ENCODE measurements around the gene ARHGAP18.

ARHGAP18 gene

DNA sequence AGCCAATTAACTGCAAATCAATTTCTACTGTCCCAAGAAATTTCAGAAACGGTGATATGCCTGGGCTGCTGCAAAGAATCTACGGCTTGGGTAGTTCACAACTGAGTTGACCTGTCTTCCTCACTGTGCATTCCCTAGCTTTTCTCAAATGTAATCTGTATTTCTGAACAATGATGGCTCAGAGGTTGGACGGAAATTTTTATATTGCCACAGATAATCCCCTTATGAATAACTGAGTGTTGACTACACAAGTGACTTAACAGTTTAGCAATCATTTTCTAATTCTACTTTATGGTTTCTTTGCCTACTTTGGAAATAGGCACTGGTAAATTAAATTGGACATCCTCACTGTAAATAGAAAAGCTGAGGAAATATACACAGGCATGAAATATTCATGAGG is 94.5 kb downstream of the ARHGAP18 start:
- ChIA-PET POLR2A (no interaction called here), CTCF (interaction anchor here (0.7 to 1.0 kb wide), 2 partner anchors 16 to 73 kb away, joined by 3 to 5 read pairs; no protein-coding TSS in a partner anchor)
- Histone ChIP-seq H3K4me3 (ENCODE audit: control insufficient read depth in 1 of 7, extremely low read depth in 1 of 7, insufficient read depth in 4 of 7, low read depth in 2 of 7, low read length in 6 of 7) (no peak overlapping the region), H3K4me1 (ENCODE audit: control extremely low read depth in 1 of 4, control insufficient read depth in 4 of 4, insufficient read depth in 4 of 4, low read length in 3 of 4) (no peaks in the 10 kb centered on the region), H3K27me3 (replicated peaks in 2 of 5; ENCODE audit: control insufficient read depth in 4 of 5, insufficient read depth in 5 of 5, low read length in 4 of 5) (no peaks in the 10 kb centered on the region), H3K36me3 (ENCODE audit: control insufficient read depth in 4 of 4, insufficient read depth in 4 of 4, low read length in 3 of 4) (peaks cover 0 to 5% (median under 1%) of the 10 kb centered on the region in 4 experiments), H3K9me3 (ENCODE audit: control extremely low read depth in 1 of 5, control insufficient read depth in 4 of 5, insufficient read depth in 2 of 5, low read depth in 1 of 5, low read length in 4 of 5) (no peaks in the 10 kb centered on the region), H3K27ac (ENCODE audit: insufficient read depth in 1 of 2, low read depth in 1 of 2, low read length in 2 of 2, poor library complexity in 1 of 2, severe bottlenecking in 2 of 2) (no peak overlapping the region)
- WGBS (ENCODE audit: insufficient coverage) = 100% methylated on average over 1 of the region's 3 CpGs
- DNase-seq = no peak

DNA sequence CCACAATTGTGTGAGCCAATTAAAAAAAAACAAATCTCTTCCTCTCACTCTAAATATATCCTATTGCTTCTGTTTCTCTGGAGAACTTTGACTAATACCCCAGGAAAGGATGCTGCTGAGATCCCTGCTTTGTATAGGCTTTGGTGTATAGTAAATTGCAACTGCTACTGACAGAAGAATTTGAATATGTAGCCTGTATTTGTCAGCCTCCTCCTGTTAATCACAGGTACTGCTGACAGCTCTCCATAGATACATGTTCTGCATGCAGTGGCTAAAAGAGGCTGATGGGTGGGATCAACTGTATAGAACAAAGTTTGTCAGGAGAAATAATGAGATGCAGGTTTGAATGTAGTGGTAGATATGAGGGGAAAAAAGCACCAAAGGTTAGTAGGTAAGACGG is 95.0 kb downstream of the ARHGAP18 start:
- DNase-seq = no peak
- POLR2A ChIA-PET = no interaction called here
- no peak overlapping the region for H3K27ac ChIP-seq (ENCODE audit: insufficient read depth in 1 of 2, low read depth in 1 of 2, low read length in 2 of 2, poor library complexity in 1 of 2, severe bottlenecking in 2 of 2)
- H3K27me3 ChIP-seq (replicated peaks in 2 of 5; ENCODE audit: control insufficient read depth in 4 of 5, insufficient read depth in 5 of 5, low read length in 4 of 5) = no peaks in the 10 kb centered on the region
- H3K4me3 ChIP-seq (ENCODE audit: control insufficient read depth in 1 of 7, extremely low read depth in 1 of 7, insufficient read depth in 4 of 7, low read depth in 2 of 7, low read length in 6 of 7) = no peak overlapping the region
- 100% methylated on average over 1 of the region's 1 CpG for WGBS (ENCODE audit: insufficient coverage)
- CTCF ChIA-PET = interaction anchor here (1.0 to 2.8 kb wide), 2 partner anchors 15 to 16 kb away, joined by 5 to 7 read pairs; no protein-coding TSS in a partner anchor
- H3K9me3 ChIP-seq (ENCODE audit: control extremely low read depth in 1 of 5, control insufficient read depth in 4 of 5, insufficient read depth in 2 of 5, low read depth in 1 of 5, low read length in 4 of 5) = no peaks in the 10 kb centered on the region
- H3K4me1 ChIP-seq (ENCODE audit: control extremely low read depth in 1 of 4, control insufficient read depth in 4 of 4, insufficient read depth in 4 of 4, low read length in 3 of 4) = no peaks in the 10 kb centered on the region
- peaks cover 0 to 8% (median under 1%) of the 10 kb centered on the region in 4 experiments for H3K36me3 ChIP-seq (ENCODE audit: control insufficient read depth in 4 of 4, insufficient read depth in 4 of 4, low read length in 3 of 4)

DNA sequence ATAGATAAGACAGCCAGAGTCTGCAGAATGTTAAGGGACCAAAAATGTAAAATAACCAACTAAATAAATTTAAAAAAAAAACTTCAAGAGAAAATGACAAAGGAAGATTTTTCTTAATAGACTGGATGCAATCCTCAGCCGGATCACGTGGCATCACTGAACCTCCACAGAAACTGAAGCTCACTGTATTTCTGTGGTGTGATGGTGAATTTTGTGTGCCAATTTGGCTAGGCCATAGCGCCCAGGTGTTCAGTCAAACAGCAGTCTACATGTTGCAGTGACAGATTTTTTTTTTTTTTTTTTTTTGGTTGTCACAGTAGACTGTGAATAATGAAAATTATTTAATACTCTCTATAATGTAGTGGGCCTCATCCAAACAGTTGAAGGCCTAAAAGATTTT is 95.5 kb downstream of the ARHGAP18 start:
- POLR2A ChIA-PET = no interaction called here
- H3K36me3 ChIP-seq (ENCODE audit: control insufficient read depth in 4 of 4, insufficient read depth in 4 of 4, low read length in 3 of 4) = peaks cover 0 to 13% (median under 1%) of the 10 kb centered on the region in 4 experiments
- H3K4me1 ChIP-seq (ENCODE audit: control extremely low read depth in 1 of 4, control insufficient read depth in 4 of 4, insufficient read depth in 4 of 4, low read length in 3 of 4) = no peaks in the 10 kb centered on the region
- no peak overlapping the region for H3K4me3 ChIP-seq (ENCODE audit: control insufficient read depth in 1 of 7, extremely low read depth in 1 of 7, insufficient read depth in 4 of 7, low read depth in 2 of 7, low read length in 6 of 7)
- H3K27me3 ChIP-seq (replicated peaks in 2 of 5; ENCODE audit: control insufficient read depth in 4 of 5, insufficient read depth in 5 of 5, low read length in 4 of 5) = no peaks in the 10 kb centered on the region
- 95% methylated on average over 2 of the region's 3 CpGs for WGBS (ENCODE audit: insufficient coverage)
- no peaks in the 10 kb centered on the region for H3K9me3 ChIP-seq (ENCODE audit: control extremely low read depth in 1 of 5, control insufficient read depth in 4 of 5, insufficient read depth in 2 of 5, low read depth in 1 of 5, low read length in 4 of 5)
- no peak for DNase-seq
- CTCF ChIA-PET = interaction anchor here (0.6 to 2.8 kb wide), 3 partner anchors 9 to 39 kb away, joined by 3 to 7 read pairs (median 5); no protein-coding TSS in a partner anchor
- no peak overlapping the region for H3K27ac ChIP-seq (ENCODE audit: insufficient read depth in 1 of 2, low read depth in 1 of 2, low read length in 2 of 2, poor library complexity in 1 of 2, severe bottlenecking in 2 of 2)

DNA sequence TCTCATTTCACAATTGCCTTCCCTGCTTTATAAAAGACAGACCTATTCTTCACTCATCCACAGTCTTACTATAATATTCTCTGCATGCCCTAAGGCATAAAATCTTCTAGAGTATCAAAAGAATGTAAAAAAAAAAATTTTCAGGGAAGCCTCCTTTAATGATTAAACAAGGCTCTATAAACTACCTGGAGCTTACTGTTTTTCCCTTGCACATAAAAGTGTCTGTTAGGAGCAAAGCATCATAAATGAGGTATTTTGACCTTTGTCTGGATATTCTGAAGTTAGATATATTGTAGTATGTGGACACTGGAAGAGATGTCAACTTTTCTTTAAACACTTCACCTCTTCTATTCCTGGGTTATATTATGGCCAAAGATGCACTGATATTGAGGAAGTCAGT is 97.5 kb downstream of the ARHGAP18 start:
- Histone ChIP-seq H3K27me3 (replicated peaks in 2 of 5; ENCODE audit: control insufficient read depth in 4 of 5, insufficient read depth in 5 of 5, low read length in 4 of 5) (no peaks in the 10 kb centered on the region), H3K36me3 (ENCODE audit: control insufficient read depth in 4 of 4, insufficient read depth in 4 of 4, low read length in 3 of 4) (peaks cover 0 to 16% (median under 1%) of the 10 kb centered on the region in 4 experiments), H3K4me3 (ENCODE audit: control insufficient read depth in 1 of 7, extremely low read depth in 1 of 7, insufficient read depth in 4 of 7, low read depth in 2 of 7, low read length in 6 of 7) (no peak overlapping the region), H3K27ac (ENCODE audit: insufficient read depth in 1 of 2, low read depth in 1 of 2, low read length in 2 of 2, poor library complexity in 1 of 2, severe bottlenecking in 2 of 2) (no peak overlapping the region), H3K4me1 (ENCODE audit: control extremely low read depth in 1 of 4, control insufficient read depth in 4 of 4, insufficient read depth in 4 of 4, low read length in 3 of 4) (no peaks in the 10 kb centered on the region), H3K9me3 (ENCODE audit: control extremely low read depth in 1 of 5, control insufficient read depth in 4 of 5, insufficient read depth in 2 of 5, low read depth in 1 of 5, low read length in 4 of 5) (no peaks in the 10 kb centered on the region)
- no peak for DNase-seq
- CTCF ChIA-PET = interaction anchor here (0.6 to 2.8 kb wide), 2 partner anchors 14 to 58 kb away, joined by 3 to 7 read pairs; no protein-coding TSS in a partner anchor
- POLR2A ChIA-PET = no interaction called here

DNA sequence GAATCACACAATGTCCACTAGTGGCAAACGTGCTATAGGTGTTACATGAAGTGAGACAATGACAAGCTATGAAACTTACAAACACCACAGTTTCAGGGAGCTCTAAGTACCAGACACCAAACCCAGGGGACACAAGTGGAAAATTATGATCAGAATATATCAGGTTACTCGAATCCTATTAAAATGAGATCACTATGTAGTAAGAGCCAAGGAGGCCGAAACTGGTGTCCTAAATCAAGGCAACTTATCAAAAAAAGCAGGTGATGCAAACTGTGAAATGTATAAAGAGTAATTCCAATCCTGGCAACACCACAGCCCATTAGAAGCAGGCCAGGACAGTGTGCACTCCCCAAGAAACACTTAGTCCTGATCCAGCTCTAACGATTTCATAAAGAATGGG is 100.3 kb downstream of the ARHGAP18 start:
- no peak overlapping the region for H3K27ac ChIP-seq (ENCODE audit: insufficient read depth in 1 of 2, low read depth in 1 of 2, low read length in 2 of 2, poor library complexity in 1 of 2, severe bottlenecking in 2 of 2)
- DNase-seq = no peak
- peaks cover 0 to 4% (median 0%) of the 10 kb centered on the region in 4 experiments for H3K4me1 ChIP-seq (ENCODE audit: control extremely low read depth in 1 of 4, control insufficient read depth in 4 of 4, insufficient read depth in 4 of 4, low read length in 3 of 4)
- WGBS (ENCODE audit: insufficient coverage) = 100% methylated on average over 2 of the region's 4 CpGs
- H3K9me3 ChIP-seq (ENCODE audit: control extremely low read depth in 1 of 5, control insufficient read depth in 4 of 5, insufficient read depth in 2 of 5, low read depth in 1 of 5, low read length in 4 of 5) = no peaks in the 10 kb centered on the region
- POLR2A ChIA-PET = no interaction called here
- CTCF ChIA-PET = interaction anchor here (0.6 to 1.2 kb wide), 5 partner anchors 11 to 148 kb away, joined by 3 read pairs; no protein-coding TSS in a partner anchor
- H3K27me3 ChIP-seq (replicated peaks in 2 of 5; ENCODE audit: control insufficient read depth in 4 of 5, insufficient read depth in 5 of 5, low read length in 4 of 5) = no peaks in the 10 kb centered on the region
- H3K4me3 ChIP-seq (ENCODE audit: control insufficient read depth in 1 of 7, extremely low read depth in 1 of 7, insufficient read depth in 4 of 7, low read depth in 2 of 7, low read length in 6 of 7) = no peak overlapping the region
- H3K36me3 ChIP-seq (ENCODE audit: control insufficient read depth in 4 of 4, insufficient read depth in 4 of 4, low read length in 3 of 4) = peaks cover 0 to 14% (median 0%) of the 10 kb centered on the region in 4 experiments

DNA sequence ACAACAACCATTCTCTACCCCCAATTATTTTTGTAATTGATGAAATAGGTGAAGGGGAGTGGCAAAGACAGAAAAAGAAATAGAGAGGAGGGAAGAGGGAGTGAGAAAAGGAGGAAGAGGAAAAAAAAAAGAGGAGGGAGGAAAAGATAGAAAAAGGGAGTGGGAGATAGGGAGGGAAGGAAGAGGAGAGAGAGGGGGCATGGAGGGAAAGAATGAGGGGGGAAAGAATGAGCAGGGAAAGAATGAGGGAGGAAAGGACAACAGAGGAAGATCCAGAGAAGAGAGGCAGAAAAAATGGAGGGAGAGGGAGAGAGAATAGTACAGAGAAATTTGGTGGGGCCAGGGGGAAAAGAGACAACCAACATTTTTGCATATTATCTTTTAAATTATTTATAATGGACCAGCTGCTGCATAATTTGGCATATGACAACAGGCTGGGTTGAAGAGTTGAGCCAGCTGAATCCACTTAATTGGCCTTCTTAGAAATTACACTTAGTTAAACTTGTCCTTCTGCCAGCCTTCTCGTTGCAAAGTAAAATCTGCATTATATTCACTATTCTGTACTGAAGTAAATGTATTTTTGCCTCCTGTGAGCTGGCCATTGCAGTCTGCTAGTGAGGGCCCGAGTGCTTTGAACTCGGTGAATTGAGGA is 101.0 kb downstream of the ARHGAP18 start:
- peaks cover 0 to 14% (median 0%) of the 10 kb centered on the region in 4 experiments for H3K36me3 ChIP-seq (ENCODE audit: control insufficient read depth in 4 of 4, insufficient read depth in 4 of 4, low read length in 3 of 4)
- H3K9me3 ChIP-seq (ENCODE audit: control extremely low read depth in 1 of 5, control insufficient read depth in 4 of 5, insufficient read depth in 2 of 5, low read depth in 1 of 5, low read length in 4 of 5) = no peaks in the 10 kb centered on the region
- ChIA-PET CTCF (interaction anchor here (1.0 to 1.1 kb wide), 2 partner anchors 21 to 148 kb away, joined by 3 read pairs; no protein-coding TSS in a partner anchor), POLR2A (no interaction called here)
- H3K27ac ChIP-seq (ENCODE audit: insufficient read depth in 1 of 2, low read depth in 1 of 2, low read length in 2 of 2, poor library complexity in 1 of 2, severe bottlenecking in 2 of 2) = no peak overlapping the region
- WGBS (ENCODE audit: insufficient coverage) = 100% methylated on average over 2 of the region's 3 CpGs
- DNase-seq = no peak
- H3K4me1 ChIP-seq (ENCODE audit: control extremely low read depth in 1 of 4, control insufficient read depth in 4 of 4, insufficient read depth in 4 of 4, low read length in 3 of 4) = peaks cover 0 to 4% (median 0%) of the 10 kb centered on the region in 4 experiments
- no peaks in the 10 kb centered on the region for H3K27me3 ChIP-seq (replicated peaks in 2 of 5; ENCODE audit: control insufficient read depth in 4 of 5, insufficient read depth in 5 of 5, low read length in 4 of 5)
- no peak overlapping the region for H3K4me3 ChIP-seq (ENCODE audit: control insufficient read depth in 1 of 7, extremely low read depth in 1 of 7, insufficient read depth in 4 of 7, low read depth in 2 of 7, low read length in 6 of 7)

DNA sequence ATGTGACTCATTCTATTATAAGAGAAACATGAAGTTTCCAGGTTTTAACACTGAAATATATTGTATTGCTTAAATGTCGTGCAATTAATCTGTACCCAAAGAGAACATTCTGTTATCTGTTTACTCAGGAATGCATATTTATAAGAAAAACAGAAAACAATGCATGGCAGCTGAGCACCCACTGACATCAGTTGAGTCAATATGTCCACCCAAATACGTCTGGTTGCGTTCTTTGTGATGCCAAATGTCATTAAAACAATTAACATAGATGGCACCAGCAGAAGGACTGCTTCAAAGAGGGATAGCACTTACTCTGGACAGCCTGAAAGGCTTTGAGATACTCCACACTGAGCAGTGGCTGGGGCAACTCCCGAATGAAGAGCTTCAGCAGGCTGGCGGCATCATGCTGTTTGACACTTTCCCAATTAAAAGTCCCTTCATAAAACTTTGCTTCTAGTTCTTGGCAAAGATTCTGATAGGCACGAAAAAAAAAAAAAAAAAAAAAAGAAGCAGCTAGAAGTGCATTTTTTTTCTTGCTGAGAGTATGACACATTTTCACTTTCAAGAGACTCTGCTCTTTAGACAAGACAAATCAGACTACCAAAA is 102.3 kb downstream of the ARHGAP18 start:
- 100% methylated on average over 4 of the region's 6 CpGs for WGBS (ENCODE audit: insufficient coverage)
- Histone ChIP-seq H3K27me3 (replicated peaks in 2 of 5; ENCODE audit: control insufficient read depth in 4 of 5, insufficient read depth in 5 of 5, low read length in 4 of 5) (no peaks in the 10 kb centered on the region), H3K4me1 (ENCODE audit: control extremely low read depth in 1 of 4, control insufficient read depth in 4 of 4, insufficient read depth in 4 of 4, low read length in 3 of 4) (peaks cover 0 to 4% (median 0%) of the 10 kb centered on the region in 4 experiments), H3K27ac (ENCODE audit: insufficient read depth in 1 of 2, low read depth in 1 of 2, low read length in 2 of 2, poor library complexity in 1 of 2, severe bottlenecking in 2 of 2) (no peak overlapping the region), H3K4me3 (ENCODE audit: control insufficient read depth in 1 of 7, extremely low read depth in 1 of 7, insufficient read depth in 4 of 7, low read depth in 2 of 7, low read length in 6 of 7) (no peak overlapping the region), H3K36me3 (ENCODE audit: control insufficient read depth in 4 of 4, insufficient read depth in 4 of 4, low read length in 3 of 4) (peaks cover 0 to 14% (median 0%) of the 10 kb centered on the region in 4 experiments), H3K9me3 (ENCODE audit: control extremely low read depth in 1 of 5, control insufficient read depth in 4 of 5, insufficient read depth in 2 of 5, low read depth in 1 of 5, low read length in 4 of 5) (no peaks in the 10 kb centered on the region)
- POLR2A ChIA-PET = no interaction called here
- no peak for DNase-seq
- CTCF ChIA-PET = interaction anchor here (0.7 to 1.2 kb wide), 3 partner anchors 9 to 106 kb away, joined by 3 read pairs; no protein-coding TSS in a partner anchor

Measured in common myeloid progenitor, CD34-positive (primary cell).